ENCODE data around the gene NBEAL2. TPM values are rescaled to one million over a fixed set of nuclear protein-coding genes. Genes with fewer than 3 reads are reported as not detected.

Gene NBEAL2
- total and polyA plus RNA-seq, 3 donors from 2014 or later: 16.2 to 44.8 (median 40.2) TPM

DNA sequence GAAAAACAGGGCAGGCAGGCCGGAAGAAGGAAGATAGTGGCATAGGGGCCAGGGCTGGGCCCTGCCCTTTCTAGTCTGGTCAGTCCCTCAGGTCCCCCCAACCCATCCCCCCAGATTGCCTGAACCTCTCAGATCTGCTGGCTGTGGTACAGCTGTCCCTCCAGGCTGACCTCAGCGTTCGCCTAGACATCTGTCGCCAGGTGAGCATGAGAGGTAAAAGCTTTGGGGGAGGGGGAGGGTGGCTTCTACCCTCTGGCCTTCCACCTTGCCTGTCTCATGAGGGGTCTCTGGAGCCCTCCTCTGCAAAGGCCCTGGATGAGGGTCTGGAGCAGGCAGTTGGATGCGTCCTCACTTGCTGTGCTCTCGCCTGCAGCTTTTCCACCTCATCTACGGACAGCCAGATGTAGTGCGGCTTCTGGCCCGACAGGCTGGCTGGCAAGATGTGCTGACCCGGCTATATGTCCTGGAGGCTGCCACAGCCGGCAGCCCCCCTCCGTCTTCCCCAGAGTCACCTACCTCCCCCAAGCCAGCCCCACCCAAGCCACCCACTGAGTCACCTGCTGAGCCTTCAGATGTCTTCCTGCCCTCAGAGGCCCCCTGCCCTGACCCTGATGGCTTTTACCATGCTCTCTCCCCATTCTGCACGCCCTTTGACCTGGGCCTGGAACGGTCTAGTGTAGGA lies 20.2 kb downstream of the NBEAL2 start:
- whole genome bisulfite sequencing, 2 donors: 92 to 93% methylated on average over 13 to 14 of the region's 14 CpGs
- intact Hi-C loops (cut with DNase I; ENCODE audit: low total_unique reads): loop anchor here (5.0 kb wide), 1 partner anchor 77 kb away; no protein-coding TSS in a partner anchor
- no peaks in the 10 kb centered on the region for H3K36me3 ChIP-seq (ENCODE audit: low read depth, missing control alignments)

DNA sequence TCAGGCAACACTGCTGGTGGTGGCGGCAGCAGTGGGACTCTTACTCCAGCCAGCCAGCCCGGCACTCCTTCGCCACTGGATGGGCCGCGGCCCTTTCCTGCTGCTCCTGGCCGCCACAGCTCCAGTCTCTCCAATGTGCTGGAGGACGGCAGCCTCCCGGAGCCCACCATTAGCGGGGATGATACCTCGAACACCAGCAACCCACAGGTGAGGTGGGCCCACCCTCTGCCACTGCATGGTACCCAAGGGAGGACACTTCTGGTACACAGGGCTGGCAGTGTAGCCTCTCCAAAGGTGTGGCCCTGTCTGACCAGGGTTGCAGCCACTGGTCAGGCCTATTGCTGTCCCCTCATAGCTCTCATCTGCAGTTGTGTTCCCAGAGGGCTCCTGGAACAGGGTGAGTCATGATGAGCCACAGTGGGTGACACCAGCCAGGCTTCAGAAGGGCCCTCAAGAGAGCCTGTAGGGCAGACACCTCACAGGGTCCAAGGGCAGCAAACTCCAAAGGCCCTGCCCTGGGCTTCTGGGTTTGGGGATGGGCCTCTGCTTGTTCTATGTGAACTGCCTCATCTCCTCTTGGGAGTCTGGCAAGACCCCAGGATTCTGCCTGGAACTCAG lies 20.8 kb downstream of the NBEAL2 start:
- WGBS, 2 donors: 96 to 97% methylated on average over 7 to 10 of the region's 10 CpGs
- Histone ChIP-seq H3K27ac (no peak overlapping the region), H3K27me3 (no peaks in the 10 kb centered on the region), H3K36me3 (ENCODE audit: low read depth, missing control alignments) (no peaks in the 10 kb centered on the region), H3K4me1 (no peaks in the 10 kb centered on the region), H3K4me3 (no peak overlapping the region), H3K9me3 (no peaks in the 10 kb centered on the region)
- intact Hi-C loops (cut with DNase I; ENCODE audit: low total_unique reads): no loop called here
- no peak for DNase-seq
- TF ChIP-seq, protein P1, sequence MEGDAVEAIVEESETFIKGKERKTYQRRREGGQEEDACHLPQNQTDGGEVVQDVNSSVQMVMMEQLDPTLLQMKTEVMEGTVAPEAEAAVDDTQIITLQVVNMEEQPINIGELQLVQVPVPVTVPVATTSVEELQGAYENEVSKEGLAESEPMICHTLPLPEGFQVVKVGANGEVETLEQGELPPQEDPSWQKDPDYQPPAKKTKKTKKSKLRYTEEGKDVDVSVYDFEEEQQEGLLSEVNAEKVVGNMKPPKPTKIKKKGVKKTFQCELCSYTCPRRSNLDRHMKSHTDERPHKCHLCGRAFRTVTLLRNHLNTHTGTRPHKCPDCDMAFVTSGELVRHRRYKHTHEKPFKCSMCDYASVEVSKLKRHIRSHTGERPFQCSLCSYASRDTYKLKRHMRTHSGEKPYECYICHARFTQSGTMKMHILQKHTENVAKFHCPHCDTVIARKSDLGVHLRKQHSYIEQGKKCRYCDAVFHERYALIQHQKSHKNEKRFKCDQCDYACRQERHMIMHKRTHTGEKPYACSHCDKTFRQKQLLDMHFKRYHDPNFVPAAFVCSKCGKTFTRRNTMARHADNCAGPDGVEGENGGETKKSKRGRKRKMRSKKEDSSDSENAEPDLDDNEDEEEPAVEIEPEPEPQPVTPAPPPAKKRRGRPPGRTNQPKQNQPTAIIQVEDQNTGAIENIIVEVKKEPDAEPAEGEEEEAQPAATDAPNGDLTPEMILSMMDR (IDR thresholded peaks at IDR 0.05): no peak
- no peak for TF ChIP-seq POLR2A (IDR thresholded peaks at IDR 0.05)

More for the DNA sequence above, 20.2 kb downstream of the NBEAL2 start:
- H3K4me1 ChIP-seq: no peaks in the 10 kb centered on the region
- no peaks in the 10 kb centered on the region for H3K9me3 ChIP-seq
- no peak for DNase-seq
- H3K4me3 ChIP-seq: no peak overlapping the region
- no peak overlapping the region for H3K27ac ChIP-seq
- H3K27me3 ChIP-seq: no peaks in the 10 kb centered on the region
- no peak for TF ChIP-seq POLR2A (IDR thresholded peaks at IDR 0.05)
- TF ChIP-seq, protein P1 (IDR thresholded peaks at IDR 0.05): no peak

DNA sequence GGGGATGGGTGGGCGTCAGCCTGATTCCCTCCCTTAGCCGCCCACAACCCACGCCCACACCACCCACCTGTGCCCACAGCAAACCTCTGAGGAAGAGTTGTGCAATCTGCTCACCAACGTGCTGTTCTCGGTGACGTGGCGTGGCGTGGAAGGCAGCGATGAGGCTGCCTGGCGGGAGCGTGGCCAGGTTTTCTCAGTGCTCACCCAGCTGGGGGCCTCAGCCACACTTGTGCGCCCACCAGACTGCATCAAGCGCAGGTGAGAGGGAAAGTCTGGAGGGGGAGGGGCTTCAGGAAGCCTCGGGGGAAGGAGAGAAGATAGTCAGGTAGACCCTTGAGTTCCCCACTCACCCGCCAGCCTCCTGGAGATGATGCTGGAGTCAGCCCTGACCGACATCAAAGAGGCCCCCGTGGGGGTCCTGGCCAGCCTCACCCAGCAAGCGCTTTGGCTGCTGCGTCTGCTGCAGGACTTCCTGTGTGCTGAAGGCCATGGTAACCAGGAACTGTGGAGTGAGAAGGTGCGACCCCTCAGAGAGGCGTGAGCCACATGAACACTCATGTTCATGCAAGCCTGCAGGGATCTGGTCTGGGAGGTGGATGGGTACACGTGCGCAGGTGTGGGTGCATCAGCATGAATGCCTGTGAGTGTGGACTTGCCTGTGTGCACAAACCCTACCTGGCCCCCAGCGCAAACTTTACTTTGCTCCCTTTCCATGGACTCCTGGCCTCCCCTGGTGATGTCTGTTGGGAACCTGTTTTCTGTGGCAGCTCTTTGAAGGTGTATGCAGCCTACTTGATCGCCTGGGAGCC lies 21.7 kb downstream of the NBEAL2 start:
- no peak for DNase-seq
- no peaks in the 10 kb centered on the region for H3K27me3 ChIP-seq
- TF ChIP-seq, protein P1 (IDR thresholded peaks at IDR 0.05): no peak
- no peak for TF ChIP-seq POLR2A (IDR thresholded peaks at IDR 0.05)
- no peaks in the 10 kb centered on the region for H3K9me3 ChIP-seq
- intact Hi-C loops (cut with DNase I; ENCODE audit: low total_unique reads): no loop called here
- WGBS, 2 donors: 93 to 94% methylated on average over 19 to 25 of the region's 25 CpGs
- H3K4me3 ChIP-seq: no peak overlapping the region
- no peaks in the 10 kb centered on the region for H3K4me1 ChIP-seq
- H3K27ac ChIP-seq: no peak overlapping the region
- H3K36me3 ChIP-seq (ENCODE audit: low read depth, missing control alignments): no peaks in the 10 kb centered on the region

DNA sequence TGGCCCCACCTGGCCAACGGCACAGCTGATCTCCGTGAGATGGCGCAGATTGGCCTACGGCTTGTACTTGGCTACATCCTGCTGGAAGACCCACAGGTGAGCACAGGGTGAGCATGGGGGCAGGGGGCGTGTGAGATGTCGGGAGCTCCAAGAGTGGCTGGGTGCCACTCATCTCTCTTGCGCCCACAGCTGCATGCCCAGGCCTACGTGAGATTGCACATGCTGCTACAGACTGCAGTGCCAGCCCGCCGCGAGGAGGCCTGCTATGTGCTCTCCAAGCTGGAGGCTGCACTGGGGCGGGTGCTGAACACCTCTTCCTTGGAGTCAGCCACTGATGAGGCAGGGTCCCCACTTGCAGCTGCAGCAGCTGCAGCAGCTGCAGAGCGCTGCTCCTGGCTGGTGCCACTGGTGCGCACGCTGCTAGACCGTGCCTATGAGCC lies 22.3 kb downstream of the NBEAL2 start:
- H3K4me3 ChIP-seq: no peak overlapping the region
- no peaks in the 10 kb centered on the region for H3K36me3 ChIP-seq (ENCODE audit: low read depth, missing control alignments)
- TF ChIP-seq POLR2A (IDR thresholded peaks at IDR 0.05): no peak
- TF ChIP-seq, protein P1 (IDR thresholded peaks at IDR 0.05): no peak
- H3K27ac ChIP-seq: no peak overlapping the region
- DNase-seq: no peak
- no peaks in the 10 kb centered on the region for H3K27me3 ChIP-seq
- 88 to 93% methylated on average over 8 to 16 of the region's 16 CpGs for WGBS, 2 donors
- H3K4me1 ChIP-seq: no peaks in the 10 kb centered on the region
- intact Hi-C loops (cut with DNase I; ENCODE audit: low total_unique reads): no loop called here
- no peaks in the 10 kb centered on the region for H3K9me3 ChIP-seq

All from testis (tissue), 3 donors.